Measurements from ENCODE around the gene ZMYND11. TPM values are rescaled to one million over a fixed set of nuclear protein-coding genes. Genes with fewer than 3 reads are reported as not detected.
A peak's percentile ranks its signal among the peaks of the same experiment; 100 is the strongest.

ZMYND11 gene
- 59.4 and 73.2 TPM in 2 replicates for total RNA-seq

GRCh38 chr10:135132-135600 lies at the start of gene ZMYND11:
ZMYND11 (plus strand) TSS chr10:135455; CDS start chr10:180013, 44,558 bp downstream.
- peak; percentile 72 for DNase-seq

- no peak for DNase-seq
Measured at GRCh38 chr10:86031-86430, 49.2 kb upstream of the ZMYND11 start.

GRCh38 chr10:87177-88080 lies 47.8 kb upstream of the ZMYND11 start:
- DNase-seq, result no peak

- DNase-seq, result no peak
Measured at GRCh38 chr10:88253-88652, 47.0 kb upstream of the ZMYND11 start.

GRCh38 chr10:89248-89647 lies 46.0 kb upstream of the ZMYND11 start:
- no peak for DNase-seq

GRCh38 chr10:90161-90560 lies 45.1 kb upstream of the ZMYND11 start:
- no peak for DNase-seq

GRCh38 chr10:91313-91712 lies 43.9 kb upstream of the ZMYND11 start:
- no peak for DNase-seq

- no peak for DNase-seq
Measured at GRCh38 chr10:92153-92552, 43.1 kb upstream of the ZMYND11 start.

GRCh38 chr10:92846-93245 lies 42.4 kb upstream of the ZMYND11 start:
- DNase-seq, result no peak

- no peak for DNase-seq
Measured at GRCh38 chr10:94613-95012, 40.6 kb upstream of the ZMYND11 start.

GRCh38 chr10:95356-96115 lies 39.7 kb upstream of the ZMYND11 start:
- DNase-seq, result no peak

GRCh38 chr10:96466-96865 lies 38.8 kb upstream of the ZMYND11 start:
- no peak for DNase-seq

GRCh38 chr10:104416-104815 lies 30.8 kb upstream of the ZMYND11 start:
- DNase-seq, result no peak

GRCh38 chr10:104862-105565 lies 30.2 kb upstream of the ZMYND11 start:
- DNase-seq, result no peak

- DNase-seq, result no peak
Measured at GRCh38 chr10:105806-106205, 29.4 kb upstream of the ZMYND11 start.

GRCh38 chr10:106740-107139 lies 28.5 kb upstream of the ZMYND11 start:
- no peak for DNase-seq

- no peak for DNase-seq
Measured at GRCh38 chr10:112246-112645, 23.0 kb upstream of the ZMYND11 start.

GRCh38 chr10:124874-125273 lies 10.4 kb upstream of the ZMYND11 start:
- DNase-seq, result no peak

GRCh38 chr10:127612-128432 lies 7.4 kb upstream of the ZMYND11 start:
- DNase-seq, result peak; percentile 75

GRCh38 chr10:129810-130209 lies 5.4 kb upstream of the ZMYND11 start:
- no peak for DNase-seq

GRCh38 chr10:132946-133898 lies 2.0 kb upstream of the ZMYND11 start:
- peak; percentile 58 for DNase-seq

All from dermis blood vessel endothelial cell (primary cell).